NCI-H2081 treated with DMSO at 0.1 percent for 48 hours (cell line): ENCODE data around the gene BRAF.
"Not testable (repeated sequence)": the region's sequence is repeated elsewhere in the genome, so short reads cannot be mapped to it uniquely, and the experiment has no call there.

ENCODE experiments used
- DNase-seq: peaks from one replicate; lab custom pipeline; 2025; lab: John Stamatoyannopoulos, UW

BRAF gene

DNA sequence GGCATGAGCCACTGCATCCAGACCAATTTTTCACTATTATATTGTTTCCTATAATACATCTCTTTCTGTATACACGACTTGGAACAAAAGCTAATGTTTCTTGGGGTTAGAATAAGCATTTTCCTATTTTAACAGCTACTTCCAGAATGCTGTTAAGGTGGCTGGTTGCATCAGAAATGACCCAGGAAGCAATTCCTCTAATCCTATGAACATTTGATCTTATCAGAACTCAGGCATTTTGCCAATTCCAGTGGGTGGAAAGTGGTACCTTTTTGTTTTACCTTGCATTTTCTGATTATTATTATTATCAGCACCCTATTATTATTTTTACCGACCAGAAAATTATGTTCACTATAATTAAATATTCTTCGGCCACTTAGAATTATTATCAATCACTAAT lies 154.9 kb downstream of the BRAF start:
- no peak for DNase-seq

DNA sequence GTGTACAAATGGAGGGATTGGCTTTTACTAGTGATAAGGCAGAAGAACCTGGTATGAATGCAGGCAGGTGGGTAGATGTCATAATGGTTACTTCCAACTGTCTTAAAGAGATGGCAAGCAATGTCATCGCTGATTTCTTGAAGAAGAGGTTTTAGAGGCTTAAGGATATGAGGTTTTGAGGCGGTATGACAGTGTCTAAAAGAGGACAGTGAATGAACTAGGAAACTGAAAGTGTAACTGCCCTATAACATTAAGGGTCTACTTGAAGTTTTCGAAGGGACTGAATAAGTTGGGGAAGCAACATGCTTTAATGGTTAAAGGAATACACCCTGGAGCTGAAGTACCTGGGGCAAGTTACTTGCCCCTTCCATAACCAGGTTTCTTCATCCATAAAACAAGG lies 157.3 kb downstream of the BRAF start:
- no peak for DNase-seq

DNA sequence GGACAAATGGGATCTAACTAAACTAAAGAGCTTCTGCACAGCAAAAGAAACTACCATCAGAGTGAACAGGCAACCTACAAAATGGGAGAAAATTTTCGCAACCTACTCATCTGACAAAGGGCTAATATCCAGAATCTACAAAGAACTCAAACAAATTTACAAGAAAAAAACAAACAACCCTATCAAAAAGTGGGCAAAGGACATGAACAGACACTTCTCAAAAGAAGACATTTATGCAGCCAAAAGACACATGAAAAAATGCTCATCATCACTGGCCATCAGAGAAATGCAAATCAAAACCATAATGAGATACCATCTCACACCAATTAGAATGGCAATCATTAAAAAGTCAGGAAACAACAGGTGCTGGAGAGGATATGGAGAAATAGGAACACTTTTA lies 159.3 kb downstream of the BRAF start:
- DNase-seq, result not testable (repeated sequence)

DNA sequence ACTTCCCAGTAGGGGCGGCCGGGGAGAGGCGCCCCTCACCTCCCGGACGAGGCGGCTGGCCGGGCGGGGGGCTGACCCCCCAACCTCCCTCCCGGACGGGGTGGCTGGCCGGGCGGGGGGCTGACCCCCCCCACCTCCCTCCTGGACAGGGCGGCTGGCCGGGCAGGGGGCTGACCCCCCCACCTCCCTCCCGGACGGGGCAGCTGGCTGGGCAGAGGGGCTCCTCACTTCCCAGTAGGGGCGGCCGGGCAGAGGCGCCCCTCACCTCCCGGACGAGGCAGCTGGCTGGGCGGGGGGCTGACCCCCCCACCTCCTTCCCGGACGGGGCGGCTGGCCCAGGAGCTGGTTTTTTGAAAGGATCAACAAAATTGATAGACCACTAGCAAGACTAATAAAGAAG lies 161.6 kb downstream of the BRAF start:
- DNase-seq, result not testable (repeated sequence)

DNA sequence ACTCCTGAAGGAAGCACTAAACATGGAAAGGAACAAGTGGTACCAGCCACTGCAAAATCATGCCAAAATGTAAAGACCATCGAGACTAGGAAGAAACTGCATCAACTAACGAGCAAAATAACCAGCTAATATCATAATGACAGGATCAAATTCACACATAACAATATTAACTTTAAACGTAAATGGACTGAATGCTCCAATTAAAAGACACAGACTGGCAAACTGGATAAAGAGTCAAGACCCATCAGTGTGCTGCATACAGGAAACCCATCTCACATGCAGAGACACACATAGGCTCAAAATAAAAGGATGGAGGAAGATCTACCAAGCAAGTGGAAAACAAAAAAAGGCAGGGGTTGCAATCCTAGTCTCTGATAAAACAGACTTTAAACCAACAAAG lies 163.4 kb downstream of the BRAF start:
- not testable (repeated sequence) for DNase-seq

DNA sequence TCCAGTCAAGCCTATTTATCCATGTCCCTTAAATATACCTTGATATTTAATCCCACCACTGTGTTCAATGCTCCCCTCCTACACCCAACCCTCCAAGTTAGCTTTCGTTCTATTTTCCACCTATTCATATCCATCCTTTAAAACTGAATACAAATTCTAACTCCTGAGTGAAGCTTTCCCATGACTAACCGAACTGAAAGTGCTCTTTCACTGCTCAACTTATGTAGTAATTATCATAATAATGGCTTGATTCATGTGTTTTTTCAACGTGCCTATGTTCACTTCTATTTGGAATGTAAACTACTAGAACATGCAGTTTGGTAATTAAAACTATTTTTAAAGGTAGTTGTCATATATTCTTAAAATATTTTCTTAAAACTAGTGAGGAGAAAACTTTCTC lies 170.2 kb downstream of the BRAF start:
- no peak for DNase-seq

DNA sequence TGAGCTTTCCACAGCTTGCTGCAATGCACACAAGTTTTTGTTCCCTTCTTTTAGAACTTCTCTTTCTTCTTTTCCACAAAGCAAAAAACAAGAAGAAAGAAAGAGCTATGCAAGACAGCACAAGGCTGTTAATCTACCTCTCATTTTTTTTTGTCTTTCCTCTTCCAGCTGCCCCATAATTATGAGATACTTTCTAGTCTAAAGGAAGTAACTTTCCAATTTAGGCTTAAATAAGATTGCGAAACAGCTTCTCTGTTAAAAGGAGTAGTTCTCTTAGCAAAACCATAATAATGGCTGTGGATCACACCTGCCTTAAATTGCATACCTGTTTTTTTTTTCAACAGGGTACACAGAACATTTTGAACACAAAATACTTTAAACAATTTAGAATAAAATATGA lies 172.2 kb downstream of the BRAF start:
- DNase-seq, result no peak

DNA sequence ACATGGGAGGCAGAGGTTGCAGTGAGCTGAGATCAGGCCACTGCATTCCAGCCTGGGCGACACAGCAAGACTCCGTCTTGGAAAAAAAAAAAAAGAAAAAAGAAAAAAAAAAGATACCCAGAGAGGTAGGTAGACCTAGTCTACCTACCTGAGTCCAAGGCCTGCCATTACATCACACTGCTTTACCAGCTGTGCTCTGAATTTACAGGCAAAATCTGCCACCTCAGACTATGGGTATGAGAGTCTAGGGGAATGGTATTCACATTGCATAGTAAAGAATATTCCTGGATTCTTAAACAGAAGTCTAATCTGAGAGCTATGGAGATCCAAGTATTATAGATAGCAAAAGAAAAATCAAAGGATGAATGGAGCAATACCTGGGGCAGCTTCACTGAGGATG lies 178.0 kb downstream of the BRAF start:
- no peak for DNase-seq

DNA sequence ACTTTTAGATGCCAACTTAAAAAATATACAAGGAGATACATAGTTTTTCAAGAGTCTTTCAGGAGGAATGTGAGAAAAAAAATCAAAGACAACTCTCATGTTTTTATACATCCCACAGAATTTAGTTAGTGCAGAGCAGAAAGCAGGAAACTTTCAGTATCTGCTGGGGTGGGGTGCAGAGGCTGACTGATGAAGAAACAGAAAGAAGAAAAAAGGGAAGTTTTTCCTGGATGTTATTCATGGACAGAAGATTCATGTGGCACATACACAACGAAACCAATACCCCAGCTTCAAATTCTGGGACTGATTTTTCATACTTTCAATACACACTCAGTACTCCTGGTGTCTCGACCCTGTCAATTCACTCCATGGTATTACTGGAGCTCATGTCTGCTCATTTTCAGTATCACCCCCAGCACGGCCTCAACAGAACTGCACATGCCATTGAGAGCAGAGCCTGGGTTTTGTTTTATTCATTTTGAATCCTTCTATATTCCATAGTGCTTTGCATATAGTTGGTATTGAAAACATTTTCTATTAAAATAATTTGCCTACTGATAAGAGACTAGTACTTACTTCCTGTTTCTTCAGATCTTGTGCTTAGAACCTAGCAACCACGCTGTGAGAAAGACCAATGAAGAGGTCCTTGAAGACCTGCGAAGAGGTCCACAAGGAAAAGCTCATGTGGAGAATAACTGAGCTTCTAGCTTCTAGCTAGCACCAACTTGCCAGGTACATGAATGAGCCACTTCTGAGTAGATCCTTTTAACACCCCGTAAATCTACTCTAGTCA lies 179.3 kb downstream of the BRAF start:
- no peak for DNase-seq

DNA sequence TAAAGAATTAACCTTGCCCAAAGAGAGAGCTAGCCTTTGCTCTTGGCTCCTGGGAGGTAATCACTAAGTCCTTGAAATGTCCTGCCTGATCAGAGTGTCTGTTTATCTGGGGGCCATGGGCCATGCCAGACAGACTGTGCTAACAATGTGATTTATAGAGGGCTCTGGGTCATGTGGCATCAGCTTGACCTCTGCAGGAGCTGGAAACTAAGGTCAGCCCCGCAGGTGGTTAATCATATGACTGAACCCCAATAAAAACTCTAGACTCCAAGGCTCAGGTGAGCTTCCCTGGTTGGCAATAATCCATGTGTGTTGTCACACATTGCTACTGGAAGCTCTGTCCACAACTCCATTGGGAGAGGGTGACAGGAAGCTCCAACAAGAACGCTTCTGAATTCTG lies 180.7 kb downstream of the BRAF start:
- DNase-seq, result no peak

DNA sequence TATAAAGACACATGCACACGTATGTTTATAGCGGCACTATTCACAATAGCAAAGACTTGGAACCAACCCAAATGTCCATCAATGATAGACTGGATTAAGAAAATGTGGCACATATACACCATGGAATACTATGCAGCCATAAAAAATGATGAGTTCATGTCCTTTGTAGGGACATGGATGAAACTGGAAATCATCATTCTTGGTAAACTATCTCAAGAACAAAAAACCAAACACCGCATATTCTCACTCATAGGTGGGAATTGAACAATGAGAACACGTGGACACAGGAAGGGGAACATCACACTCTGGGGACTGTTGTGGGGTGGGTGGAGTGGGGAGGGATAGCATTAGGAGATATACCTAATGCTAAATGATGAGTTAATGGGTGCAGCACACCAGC lies 181.5 kb downstream of the BRAF start:
- DNase-seq, result not testable (repeated sequence)

DNA sequence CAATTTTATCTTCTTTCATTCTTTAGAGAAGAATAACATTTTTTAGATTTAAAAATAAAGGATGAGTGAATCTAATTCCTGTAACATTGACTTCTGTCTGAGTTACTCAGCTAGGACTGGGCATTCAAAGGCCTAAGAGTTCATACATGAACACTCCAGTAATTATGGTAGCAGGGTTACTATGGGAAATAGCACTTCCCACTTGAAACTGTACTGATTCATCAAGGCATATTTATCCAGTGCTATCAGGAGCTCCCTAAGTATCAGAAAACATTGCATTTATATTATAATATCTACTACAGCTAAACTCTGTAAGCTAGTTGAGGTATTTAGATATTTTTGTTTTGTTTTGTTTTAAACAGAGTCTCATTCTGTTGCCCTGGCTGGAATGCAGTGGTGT lies 186.4 kb downstream of the BRAF start:
- DNase-seq, result no peak

DNA sequence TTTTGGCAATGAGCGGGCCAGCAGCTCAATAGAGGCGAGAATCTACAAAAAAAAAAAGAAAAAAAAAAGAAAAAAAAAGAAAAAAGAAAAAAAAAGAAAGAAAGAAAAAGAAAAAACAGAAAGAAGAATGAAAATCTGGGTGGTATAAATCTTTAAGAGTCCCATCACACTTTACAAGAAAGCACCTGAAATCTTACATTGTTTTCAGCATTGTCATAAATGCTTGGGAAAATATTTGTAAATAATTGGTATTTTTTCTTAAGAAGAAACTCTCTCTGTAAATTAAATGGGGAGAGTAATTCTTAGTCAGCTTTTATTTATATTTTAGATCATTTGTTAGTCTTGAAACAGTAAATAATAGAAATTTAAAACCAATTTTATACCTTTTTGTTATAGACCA lies 190.0 kb downstream of the BRAF start:
- DNase-seq, result no peak

DNA sequence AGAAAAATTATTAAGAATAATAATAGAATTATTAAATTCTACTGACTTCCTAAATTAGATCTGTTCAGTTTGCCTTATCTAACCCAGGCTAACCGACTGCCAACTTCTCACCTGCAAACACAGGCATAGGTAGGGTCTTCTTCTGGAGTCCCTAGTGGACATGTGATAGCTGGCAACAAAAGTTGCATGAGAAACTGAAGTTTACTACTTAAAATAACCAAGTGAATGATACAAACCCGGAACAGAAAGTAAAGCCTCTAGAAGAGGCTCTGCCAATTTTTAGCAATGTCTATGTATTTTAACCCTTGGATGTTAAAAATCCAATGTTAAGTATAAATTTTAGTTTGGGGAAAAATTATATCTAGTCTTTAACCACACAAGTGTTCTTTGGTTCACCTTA lies 190.6 kb downstream of the BRAF start:
- no peak for DNase-seq

DNA sequence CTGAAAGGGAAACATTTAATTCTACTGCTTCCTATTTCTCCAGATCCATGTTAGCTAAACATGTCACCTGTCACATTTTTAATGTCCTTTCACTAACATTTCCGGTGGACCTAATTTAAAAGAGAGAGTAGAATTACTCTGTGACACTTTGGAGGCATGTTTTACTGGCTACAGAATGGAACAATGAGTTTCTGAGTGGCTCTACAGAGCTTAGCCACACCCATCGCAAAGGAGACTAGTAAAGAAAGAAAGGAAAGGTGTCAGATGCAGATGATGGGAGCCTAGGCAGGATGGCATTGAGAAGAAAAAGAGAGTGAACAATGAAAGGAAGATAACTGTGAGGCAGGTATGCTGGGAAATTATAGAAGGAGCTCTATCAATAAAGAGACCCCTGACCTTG lies 192.3 kb downstream of the BRAF start:
- DNase-seq, result no peak

DNA sequence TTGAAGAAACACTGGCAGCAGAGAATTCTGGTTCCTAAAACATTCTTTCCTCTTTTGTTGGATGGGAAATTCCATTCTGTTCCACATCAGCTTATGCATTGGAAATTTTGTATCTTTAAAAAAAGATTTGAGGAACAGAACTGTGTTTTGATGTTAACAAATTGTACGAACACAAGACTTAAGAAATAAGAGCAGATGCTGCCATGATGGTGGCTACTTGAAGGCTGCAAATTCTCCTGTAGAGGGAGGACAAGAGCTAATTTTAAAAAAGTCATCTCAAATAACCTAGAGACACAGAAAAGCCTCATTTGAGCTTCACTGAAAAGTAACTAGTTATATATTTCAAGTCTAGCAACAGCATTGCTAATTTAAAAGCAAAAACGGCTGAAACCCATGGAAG lies 198.4 kb downstream of the BRAF start:
- DNase-seq, result no peak

DNA sequence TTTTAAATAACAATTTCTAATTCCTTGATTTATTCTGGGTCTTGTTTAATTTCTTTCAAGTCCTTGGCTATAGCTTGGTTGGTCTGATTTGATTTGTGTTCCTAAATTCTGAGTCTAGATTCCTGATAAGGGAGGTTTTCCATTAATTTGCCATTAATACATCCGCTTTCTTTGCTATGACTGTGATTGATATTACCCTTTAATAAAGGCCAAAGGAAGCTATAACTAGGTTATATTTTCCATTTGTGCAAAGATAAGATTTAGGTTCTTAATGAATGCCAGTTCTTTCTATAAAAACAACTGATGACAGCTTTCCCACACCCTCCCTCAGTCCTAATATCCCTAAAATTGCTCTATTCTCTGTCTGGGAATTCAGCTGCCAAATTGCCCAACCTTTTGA lies 200.0 kb downstream of the BRAF start:
- no peak for DNase-seq

DNA sequence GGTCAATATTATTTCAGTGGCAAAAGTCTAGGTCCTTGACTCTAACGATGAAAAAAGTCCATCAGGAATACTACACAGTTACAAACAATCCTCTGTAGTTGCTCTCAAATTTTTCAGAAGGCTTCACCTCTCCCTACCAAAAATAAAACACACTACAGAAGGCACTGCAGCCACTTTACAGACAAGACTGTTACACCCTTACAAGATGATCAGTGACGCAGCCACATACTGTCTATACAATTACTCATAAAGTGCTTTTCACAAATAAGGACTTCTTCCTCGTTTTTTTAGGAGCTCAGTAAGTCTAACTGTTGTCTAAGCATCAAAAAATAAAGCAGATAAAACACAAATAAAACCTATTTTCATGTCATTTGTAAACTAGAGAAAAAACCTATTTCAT lies 201.2 kb downstream of the BRAF start:
- DNase-seq, result no peak

DNA sequence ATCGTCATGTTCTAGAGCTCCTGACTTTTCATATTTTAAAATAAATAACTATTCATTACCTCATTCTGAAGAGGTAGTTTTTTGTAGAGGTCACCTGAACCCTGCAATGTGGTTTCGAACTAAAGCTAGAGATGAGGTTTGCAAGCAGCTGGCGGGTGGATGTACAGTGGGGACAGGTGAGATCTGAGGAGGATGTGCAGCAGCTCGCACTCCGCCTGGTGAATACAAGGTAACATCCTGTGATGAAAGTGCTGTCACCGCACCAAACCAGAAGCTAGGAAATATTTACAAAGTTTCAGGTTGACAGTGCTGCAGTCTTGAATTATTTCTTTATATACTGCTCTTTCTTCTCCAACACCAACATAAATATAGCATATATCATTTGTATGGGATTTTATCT lies 201.7 kb downstream of the BRAF start:
- DNase-seq, result no peak

DNA sequence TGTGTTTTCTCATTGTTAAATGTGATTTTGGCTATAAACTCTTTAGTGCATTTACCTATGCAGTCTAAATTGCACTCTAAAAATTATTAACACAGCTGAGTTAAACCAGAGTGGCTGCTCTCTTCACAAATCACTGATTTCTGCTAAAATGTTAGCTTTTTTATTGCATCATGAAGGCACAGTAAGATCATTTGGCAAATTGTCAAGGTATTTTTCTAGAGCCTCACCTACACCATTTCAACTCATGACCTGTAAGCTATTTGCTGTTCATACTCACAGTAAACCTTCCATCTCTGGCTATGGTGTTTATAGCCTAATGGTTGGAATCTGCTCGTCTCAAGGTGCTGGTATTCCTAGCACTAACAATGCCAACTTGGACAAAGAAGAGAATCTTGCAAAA lies 202.5 kb downstream of the BRAF start:
- DNase-seq, result no peak

DNA sequence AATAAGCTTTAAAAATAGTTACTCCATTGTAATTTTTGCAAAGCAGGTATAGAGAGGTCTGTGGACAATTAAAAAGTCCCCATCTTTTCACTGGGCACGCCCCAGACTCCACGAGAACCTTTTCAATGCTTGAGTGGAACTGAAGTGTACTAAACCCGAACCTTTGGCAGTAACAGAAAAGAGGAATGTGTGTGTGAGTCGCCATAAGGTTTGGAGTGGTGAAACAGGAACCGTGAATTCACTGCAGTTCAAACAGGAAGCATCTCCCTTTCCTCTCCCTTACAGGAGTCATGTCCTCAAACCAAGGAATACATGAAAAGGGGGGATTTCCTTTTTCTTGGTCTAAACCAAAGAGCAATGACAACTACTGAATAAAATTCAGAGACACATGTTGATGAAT lies 205.0 kb downstream of the BRAF start:
- DNase-seq, result no peak

DNA sequence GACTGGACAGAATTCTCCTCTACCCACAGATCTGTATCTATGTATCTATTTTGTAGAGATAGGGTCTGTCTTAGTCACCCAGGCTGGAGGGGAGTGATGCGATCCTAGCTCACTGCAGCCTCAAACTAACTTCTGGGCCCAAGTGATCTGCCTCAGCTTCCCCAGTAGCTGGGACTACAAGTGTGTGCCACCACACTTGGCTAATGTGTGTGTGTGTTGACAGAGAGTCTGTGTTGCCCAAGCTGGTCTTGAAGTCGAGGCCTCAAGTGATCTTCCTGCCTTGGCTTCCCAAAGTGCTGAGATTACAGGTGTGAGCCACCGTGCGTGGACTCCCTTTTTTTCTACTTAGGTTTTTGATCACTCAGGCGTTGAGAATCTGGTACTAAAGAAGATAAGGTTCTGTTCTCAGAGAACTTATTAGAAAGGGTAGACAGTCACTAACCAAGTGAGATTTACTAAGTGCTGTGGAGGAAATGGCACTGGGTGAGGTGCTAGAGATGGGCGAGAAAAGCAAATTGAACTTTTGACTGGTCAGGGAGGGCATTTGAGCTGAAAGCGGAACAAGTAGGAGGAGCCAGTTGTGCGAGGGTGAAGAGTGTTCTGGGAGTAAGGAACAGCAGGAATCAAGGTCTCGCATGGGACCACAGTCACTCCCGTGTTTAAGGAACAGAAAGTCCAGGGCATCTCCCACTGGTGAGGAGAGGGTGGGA lies 210.2 kb downstream of the BRAF start:
- DNase-seq, result no peak

DNA sequence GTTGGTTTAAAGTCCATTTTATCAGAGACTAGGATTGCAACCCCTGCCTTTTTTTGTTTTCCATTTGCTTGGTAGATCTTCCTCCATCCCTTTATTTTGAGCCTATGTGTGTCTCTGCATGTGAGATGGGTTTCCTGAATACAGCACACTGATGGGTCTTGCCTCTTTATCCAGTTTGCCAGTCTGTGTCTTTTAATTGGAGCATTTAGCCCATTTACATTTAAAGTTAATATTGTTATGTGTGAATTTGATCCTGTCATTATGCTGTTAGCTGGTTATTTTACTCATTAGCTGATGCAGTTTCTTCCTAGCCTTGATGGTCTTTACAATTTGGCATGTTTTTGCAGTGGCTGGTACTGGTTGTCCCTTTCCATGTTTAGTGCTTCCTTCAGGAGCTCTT lies 212.3 kb downstream of the BRAF start:
- DNase-seq, result not testable (repeated sequence)

DNA sequence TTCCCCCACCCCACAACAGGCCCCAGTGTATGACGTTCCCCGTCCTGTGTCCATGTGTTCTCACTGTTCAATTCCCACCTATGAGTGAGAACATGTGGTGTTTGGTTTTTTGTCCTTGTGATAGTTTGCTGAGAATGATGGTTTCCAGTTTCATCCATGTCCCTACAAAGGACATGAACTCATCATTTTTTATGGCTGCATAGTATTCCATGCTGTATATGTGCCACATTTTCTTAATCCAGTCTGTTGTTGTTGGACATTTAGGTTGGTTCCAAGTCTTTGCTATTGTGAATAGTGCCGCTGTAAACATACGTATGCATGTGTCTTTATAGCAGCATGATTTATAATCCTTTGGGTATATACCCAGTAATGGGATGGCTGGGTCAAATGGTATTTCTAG lies 216.0 kb downstream of the BRAF start:
- not testable (repeated sequence) for DNase-seq
